GM18870 (cell line): ENCODE results near the gene HDAC8.

Experiments
- ATAC-seq: cut with Tn5 transposase; IDR thresholded peaks from one replicate; pipeline ENCODE4 v1.9.1; 2021; ENCODE audit warnings: moderate library complexity; ENCODE audit not compliant: unreplicated experiment

HDAC8 gene

DNA sequence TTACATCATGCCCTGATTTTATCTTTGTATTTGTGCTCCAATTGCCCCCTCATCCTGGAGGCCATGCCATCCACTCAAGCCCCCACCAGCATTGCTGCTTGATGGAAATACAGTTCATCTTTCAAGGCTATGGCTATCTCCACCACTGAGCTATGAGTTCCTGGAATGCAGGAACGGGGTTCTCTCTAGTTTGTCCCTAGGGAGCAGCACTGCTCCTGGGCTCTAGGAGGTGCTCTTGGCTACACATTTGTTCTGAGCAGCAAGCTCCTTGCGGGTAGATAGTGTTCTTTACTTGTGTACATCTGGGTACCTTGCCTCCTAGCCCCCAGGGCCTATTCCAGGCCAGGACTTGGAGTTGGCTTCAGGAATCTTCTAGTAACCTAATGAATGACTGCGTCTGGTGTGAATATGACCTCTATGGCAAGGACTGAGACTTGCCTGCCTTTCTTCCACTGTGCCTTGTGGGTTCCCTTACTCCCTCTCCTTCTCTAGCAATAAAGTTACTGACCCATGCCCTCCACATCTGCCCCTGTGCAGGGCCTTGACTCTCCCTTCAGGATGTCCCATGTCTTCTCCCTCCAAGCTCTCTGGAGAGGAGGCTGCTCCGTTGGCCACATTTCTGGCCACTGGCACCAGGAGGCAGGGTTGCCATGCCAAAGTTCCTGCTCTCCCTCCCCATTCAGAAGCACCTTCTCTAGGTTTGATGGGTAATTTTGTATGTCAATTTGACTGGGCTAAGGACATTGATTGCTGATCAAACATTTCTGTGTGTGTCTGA lies 274.5 kb downstream of the HDAC8 start:
- no peak for ATAC-seq

DNA sequence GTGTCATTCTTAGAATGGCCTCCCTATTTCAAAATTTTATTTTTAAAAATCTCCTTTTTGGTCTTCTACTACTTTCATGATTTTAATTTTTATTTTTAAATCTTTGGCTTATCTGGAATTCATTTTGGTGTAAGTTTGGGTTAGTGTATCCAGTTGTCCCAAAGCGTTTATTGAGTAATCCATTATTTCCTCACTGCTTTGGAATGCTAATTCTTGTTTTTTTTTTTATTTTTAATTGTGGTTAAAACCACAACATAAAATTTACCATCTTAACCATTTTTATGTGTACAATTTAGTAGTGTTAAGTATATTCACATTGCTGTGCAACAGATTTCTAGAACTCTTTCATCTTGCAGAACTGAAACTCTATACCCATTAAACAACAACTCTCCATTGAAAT lies 275.7 kb downstream of the HDAC8 start:
- no peak for ATAC-seq

GRCh38 chrX:72295745-72296144 lies 276.9 kb downstream of the HDAC8 start:
- ATAC-seq = no peak

DNA sequence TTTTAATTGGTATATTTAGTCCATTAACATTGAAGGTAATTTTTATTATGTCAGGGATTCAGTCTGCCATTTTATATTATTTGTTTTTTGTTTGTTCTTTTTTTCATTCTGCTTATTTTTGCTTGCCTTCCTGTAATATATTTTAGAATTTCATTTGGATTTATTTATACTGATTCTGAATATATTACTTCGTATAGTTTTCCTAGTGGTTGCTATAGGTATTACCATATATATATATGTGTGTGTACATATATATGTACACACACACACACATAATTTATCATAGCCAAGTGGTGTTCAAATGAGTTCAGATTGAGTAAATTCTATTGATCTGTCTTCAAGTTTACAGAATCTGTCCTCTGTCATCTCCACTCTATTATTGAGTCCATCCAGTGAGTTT lies 278.1 kb downstream of the HDAC8 start:
- no peak for ATAC-seq

- ATAC-seq = no peak
These were observed 290.3 kb downstream of the HDAC8 start for GRCh38 chrX:72282302-72282701.

DNA sequence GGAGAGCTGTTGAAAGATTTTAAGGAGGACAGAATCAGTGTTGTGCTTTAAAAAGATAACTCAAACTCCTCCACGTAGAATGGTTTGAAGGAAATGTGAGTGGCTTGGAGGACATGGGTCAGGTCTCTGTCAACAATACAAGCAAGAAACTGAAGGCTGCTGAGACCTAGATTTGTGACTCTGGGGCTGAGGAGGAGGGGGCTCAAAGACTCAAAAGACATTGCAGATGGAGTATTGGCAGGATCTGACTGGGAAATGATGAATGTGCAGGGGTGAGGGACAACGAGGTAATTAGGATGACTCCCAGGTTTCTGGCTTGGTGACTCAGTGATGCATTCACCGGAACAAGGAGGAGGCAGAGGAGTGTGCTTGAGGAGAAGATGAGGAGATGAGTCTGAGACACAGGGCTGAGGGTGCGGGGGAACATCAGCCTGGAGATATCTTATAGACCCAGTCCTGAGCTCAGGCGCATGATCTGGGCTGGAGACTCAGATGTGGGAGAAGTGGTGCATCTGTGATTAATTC lies 292.3 kb downstream of the HDAC8 start:
- no peak for ATAC-seq
